Right ventricle myocardium inferior (tissue), 1 donor: ENCODE measurements around the gene IQUB. TPM values are rescaled to one million over a fixed set of nuclear protein-coding genes. Genes with fewer than 3 reads are reported as not detected.

Experiments used
- ATAC-seq: fragments of 200-7000 bp; cut with Tn5 transposase; one replicate; pipeline ENCODE4 v1.9.1; 2020; ENCODE audit warnings: mild to moderate bottlenecking, moderate library complexity
- DNase-seq: peaks from one replicate; pipeline ENCODE4 v3.0.0; 2021; ENCODE audit errors: missing footprints
- intact Hi-C: fragments of 100-400 bp; cut with DNase I; formaldehyde crosslinking; loops from one replicate; pipeline ENCODE4 v1.11.0; 2022
- long read RNA-seq: library from polyadenylated mRNA; unstranded; transcript quantifications from one replicate; pipeline ENCODE4 v2.0.0, GENCODE V29; 2021
- total RNA-seq: library from RNA; stranded (reverse); fragmentation: NEBNext Ultra II Directional; extraction: Animal tissue kit (Norgen Biotek cat#: 25700); gene quantifications from one replicate; pipeline ENCODE4 v1.2.1, GENCODE V29; 2021
- donor health status: DM: no; HTN: yes; CAD: no; lungs with severe emphysema.

Gene IQUB
- 0.54 TPM for total RNA-seq
- long read RNA-seq, result 0 reads

DNA sequence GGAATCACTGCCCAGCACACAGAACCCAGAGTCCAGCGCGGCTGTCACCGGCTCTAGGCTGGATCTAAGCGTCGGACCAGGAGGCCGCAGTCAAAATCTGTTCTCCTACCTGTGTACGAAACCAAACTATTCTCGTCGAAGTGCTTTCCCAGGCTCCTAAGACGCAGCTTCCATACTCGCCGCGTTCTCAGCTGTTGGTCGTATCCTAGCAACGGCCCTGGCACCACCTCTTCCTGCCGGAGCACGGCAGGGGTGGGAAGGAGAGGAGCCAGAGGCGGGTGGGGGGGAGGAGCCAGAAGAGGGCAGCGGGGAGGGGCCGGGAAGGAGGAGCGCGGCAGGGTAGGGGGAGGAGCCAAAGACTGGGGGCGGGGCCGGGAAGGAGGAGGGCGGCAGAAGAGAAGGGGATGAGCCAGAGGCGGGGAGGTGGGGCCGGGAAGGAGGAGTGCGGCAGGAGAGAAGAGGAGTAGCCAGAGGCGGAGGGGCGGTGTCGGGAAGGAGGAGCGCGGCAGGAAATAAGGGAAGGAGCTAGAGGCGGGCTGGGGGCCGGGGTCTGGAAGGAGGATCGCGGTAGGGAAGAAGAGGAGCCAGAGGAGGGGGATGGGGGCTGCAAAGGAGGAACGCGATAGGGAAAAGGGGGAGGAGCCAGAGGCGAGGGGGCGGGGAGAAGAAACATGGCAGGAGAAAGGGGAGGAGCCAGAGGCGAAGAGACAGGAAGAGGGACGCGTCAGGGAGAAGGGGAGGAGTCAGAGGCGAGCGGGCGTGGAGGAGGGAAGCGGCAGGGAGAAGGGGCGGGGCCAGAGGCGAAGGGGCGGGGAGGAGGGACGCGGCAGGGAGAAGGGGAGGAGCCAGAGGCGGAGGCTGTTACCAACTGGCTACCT lies at the start of gene IQUB:
Gene IQUB (minus strand): TSS at position 213 of the 878 bp plus-strand sequence. CDS start 22,255 bp downstream, outside the sequence.
- ATAC-seq, result peak; percentile 97
- intact Hi-C loops, result loop anchor here (1.0 to 5.0 kb wide), 3 partner anchors 23 to 214 kb away; partner anchors contain the start of genes NDUFA5 and WASL
- peak; percentile 98 for DNase-seq

DNA sequence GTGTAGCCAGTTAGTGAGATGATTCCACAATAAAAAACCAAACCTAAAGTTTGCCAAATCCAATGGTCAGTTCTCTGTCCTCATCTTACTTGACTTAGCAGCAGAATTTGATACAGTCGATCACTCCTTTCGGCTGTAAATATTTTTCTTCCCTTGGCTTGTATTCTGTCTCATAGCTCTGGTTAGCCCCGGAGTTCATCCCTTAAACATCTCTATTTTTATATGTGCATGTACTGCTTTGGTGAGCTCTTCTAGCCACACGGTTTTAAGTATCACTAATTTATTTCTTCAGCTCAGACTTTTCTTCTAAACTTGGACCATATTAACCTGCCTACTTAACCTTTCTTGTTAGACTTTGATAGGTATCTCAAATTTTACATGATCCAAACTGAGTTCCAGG lies 49.4 kb upstream of the IQUB start:
- DNase-seq (no peak), ATAC-seq (no peak)
- intact Hi-C loops, result loop anchor here (5.0 kb wide), 1 partner anchor 118 kb away; no protein-coding TSS in a partner anchor

DNA sequence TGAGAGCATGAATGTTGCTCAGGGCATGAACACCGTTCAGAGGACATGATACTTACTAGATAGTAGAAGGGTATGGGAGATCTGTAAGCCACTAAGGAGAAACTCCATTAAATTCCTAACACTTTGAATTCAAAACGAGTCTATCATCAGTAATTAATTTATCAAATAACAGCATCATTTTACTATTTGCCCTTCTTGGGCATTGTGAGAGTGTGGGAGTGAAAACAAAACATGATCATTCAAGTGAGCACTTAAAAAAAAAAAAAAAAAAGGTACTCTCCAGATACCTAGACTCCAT lies 46.7 kb upstream of the IQUB start:
- intact Hi-C loops, result loop anchor here (5.0 kb wide), 1 partner anchor 121 kb away; no protein-coding TSS in a partner anchor
- no peak for ATAC-seq
- DNase-seq, result no peak

DNA sequence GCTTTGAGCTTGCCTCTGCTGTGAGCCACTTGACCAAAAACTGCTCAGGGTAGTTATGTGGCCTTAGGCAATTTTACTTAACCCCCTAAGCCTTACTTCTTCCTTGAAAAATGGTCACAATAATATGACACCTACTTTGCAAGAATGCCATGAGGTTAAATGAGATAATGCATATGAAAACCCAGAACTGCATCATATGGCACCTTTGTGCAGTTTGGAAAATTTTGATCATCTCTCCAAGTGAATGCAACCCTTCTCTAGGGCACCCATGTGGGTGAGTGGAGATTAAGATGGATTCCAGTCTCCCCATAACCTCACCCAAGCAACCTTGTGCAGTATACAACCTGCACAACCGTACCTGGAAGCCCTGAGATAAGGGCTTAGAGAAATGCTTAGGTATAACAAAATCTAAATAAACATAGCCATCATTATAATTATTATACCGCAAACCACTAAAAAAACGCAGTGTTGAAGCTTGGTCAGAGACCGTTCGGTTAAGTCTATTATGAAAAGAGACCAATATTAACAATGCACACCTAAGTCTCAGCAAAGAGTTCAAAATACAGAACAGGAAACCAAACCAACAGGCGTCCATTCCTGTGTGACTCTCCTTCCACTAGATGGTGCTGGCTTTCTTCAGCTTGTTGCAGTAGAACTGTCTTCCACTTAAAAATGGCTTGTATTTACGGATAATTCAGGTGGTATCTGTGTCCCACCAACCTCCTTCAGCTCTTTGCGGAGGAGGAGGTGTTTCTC lies 46.2 kb upstream of the IQUB start:
- no peak for DNase-seq
- intact Hi-C loops, result loop anchor here (5.0 kb wide), 1 partner anchor 122 kb away; no protein-coding TSS in a partner anchor
- peak; percentile 65 for ATAC-seq

DNA sequence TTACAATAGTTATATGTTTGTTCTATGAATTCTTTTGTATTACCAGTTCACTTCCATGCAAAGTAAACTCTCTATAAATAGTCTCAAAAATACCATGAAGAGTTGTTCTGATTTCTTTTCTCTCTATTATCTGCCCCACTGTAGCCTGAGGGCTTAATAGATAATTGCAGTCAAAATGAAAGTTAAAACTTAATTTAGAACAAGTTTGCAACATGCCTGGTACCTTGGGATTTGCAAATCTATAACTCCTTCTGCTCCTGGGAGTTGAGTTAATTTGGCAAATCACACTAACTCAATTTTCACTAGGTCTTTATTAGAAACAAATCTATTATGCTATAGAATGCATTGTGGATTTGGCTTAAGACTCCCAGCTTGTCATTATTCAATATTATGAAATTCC lies 45.0 kb upstream of the IQUB start:
- ATAC-seq (no peak), DNase-seq (no peak)
- intact Hi-C loops, result loop anchor here (5.0 kb wide), 1 partner anchor 283 kb away; no protein-coding TSS in a partner anchor

DNA sequence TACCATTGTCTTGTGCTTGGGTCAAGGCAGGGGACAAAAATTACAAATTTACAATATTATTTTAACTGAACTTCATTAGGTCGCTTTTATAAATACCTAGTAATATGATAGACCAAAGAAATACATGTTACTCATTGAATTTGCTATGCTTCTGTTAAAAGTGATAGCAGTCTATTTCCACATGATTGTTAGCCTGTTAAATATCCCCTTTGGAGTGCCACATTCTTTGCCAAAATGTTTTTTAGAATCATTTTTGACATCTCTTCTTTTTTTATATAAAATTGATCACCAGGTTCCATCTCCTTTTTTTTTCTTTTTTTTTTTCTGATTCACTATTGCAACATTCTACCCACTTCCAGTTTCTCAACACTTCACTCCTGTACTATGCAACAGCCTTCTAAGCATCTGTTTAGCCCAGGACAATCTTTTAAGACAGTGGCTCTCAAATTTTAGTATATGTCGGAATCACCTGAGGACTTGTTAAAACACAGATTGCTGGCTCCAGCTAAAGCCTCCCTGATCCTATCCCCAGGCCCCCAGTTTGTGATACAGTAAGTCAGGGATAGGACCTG lies 39.6 kb upstream of the IQUB start:
- ATAC-seq (no peak), DNase-seq (no peak)
- intact Hi-C loops, result no loop called here

DNA sequence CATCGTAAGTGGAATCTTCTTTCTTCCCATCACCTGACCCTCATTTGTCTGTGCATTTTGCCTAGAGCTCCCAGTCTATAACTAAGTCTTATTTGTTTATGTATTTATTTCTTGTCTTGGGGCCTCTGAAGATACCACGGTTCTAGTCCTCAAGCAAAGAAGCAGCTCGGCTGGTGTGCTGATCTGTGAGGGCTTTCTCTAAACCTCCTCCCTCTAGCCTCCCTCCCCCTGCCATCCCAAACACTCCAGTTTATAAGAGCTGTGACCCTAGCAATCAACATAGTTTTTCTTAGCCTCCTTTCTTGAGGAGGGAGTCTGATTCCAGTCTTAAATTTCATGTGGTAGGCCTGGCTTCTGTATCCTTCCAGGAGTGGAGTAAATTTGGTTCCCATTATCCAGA lies 38.9 kb upstream of the IQUB start:
- intact Hi-C loops, result no loop called here
- DNase-seq, result no peak
- ATAC-seq, result no peak

DNA sequence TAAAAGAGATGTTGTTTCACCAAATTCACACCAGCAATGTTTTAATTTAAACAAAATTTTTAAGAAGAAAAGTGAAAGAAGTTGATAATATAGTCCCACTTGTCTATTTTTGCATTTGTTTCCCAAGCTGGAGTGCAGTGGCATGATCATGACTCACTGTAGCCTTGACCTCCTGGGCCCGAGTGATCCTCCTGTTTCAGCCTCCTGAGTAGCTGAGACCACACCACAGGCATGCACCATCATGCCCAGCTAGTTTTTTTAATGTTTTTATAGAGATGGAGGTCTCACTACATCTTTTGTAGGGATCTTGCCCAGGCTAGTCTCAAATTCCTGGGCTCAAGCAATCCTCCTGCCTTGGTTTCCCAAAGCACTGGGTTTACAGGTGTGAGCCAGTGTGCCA lies 37.3 kb upstream of the IQUB start:
- ATAC-seq (no peak), DNase-seq (no peak)
- intact Hi-C loops, result no loop called here

DNA sequence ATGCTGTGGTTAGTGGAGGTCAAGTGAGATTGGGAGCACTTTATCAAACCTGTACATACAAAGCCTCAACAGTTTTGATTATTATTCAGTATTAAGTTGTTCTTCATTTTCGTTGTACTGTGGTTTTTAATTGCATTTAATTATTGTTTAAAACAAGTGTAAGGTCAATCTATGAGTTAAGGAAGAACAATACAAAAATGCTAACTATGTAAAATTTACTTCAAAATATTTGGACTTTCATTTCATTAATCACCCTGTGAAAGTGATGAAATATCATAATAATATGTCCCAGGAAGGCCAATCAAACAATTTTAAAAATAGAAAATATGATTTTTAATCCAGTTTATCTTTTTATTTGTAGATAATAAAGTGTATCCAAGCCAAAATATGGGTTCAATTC lies 36.8 kb upstream of the IQUB start:
- no peak for DNase-seq
- no peak for ATAC-seq
- intact Hi-C loops, result no loop called here

DNA sequence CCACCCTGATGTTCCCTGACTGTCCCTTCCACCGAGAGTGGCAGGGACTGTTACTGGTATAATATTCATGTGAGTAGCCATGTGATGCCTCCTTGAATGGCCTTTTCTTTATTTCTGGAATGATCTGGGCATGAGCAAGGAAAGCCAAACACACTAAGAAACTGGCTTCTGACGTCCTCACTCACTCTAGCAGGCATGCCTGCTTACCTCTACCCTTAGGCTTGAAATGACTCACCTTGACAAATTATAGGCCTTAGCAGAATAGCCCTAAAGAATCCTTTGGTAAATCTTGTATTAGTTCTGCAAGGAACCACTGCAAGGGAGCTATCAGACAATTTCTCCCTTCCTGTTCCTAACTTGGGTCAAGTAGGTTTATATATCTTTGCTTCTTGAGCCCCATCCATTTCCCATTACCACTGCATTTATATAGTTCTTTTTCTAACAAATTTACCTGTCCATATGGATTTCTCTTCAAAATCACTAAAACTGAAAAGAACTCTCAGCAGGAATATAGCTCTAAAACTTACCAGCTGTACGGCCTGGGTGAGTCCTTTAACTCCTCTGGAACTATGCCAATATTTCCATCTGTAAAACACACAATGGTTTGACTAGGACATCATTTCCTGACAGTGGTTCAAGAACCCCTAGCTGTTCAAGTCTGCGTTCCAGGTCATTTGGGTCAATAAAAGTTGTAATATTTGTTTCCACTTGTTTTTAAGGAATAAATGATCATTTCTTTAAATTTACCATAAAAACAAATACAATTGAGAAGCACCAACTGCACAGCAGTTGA lies 36.2 kb upstream of the IQUB start:
- intact Hi-C loops, result no loop called here
- no peak for DNase-seq
- ATAC-seq, result no peak

DNA sequence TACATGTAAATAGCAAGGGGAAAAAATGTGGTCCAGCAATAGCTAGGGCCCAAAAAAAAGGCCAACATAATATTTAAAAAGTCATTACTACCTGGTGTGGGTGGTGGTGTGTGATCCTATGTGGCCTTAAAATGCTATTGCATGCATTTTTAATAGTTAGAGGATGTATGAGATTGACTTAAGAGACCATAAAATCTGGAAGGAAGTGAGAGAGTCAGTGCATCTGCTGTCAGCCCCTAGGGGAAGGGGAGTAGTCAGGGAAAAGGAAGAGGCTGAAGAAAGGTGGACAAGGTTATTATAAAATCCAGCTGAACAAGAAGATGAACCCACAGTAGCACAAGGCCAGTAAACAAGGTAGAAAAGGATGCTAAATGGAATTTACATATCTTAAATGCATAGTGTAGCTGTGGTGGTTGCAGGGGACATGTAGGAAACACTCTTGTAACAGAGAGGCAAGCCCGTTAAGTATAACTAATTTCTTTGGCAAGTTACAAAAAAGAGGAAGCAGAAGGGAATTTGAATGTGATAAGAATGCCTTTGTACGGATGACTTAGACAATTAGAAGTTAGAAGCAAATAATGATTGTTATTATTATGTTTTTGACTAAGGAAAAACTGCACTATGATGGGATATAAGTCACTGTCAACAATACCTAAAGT lies 35.1 kb upstream of the IQUB start:
- intact Hi-C loops, result no loop called here
- ATAC-seq (no peak), DNase-seq (no peak)

DNA sequence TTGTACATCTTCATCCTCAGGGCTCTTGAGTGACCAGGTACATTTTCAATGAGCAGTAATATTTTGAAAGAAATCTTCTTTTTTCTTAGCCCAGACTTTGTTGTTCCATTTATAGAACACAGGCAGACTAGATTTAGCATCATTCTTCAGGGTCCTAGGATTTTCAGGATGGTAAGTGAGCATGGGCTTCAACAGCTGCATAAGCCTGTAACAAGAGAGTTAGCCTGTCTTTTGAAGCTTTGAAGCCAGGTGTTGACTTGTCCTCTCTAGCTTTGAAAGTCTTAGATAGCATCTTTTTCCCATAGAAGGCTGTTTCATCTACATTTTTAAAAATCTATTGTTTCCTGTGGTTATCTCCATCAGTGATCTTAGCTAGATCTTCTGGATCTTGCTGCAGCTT lies 27.7 kb upstream of the IQUB start:
- no peak for ATAC-seq
- intact Hi-C loops, result no loop called here
- DNase-seq, result no peak

DNA sequence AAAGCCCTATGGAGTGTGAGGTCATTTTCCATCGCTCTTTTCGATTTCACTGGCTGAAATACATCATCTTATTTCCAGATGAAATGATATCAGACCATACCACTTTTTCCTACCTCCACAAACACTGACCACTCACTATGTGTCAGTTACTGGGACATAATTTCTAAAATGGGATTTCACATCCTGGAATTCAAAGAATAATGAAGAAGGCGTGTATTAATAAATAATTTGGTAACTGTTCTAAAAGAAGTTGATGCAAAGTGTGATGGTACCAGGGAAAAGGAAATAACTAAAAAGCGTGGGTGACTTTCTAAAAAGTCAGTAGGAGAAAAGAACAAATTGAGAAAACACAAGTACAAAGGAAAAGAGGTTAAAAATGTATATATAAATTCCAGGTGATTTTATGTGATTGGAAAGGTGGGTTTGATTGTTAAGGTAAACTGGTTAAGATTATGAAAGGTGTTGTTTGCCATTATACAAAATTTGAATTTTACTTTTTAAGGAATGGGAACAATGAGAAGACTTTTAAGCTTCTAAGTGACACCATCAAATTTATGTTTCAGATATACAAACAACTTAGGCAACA lies 24.0 kb upstream of the IQUB start:
- intact Hi-C loops, result loop anchor here (5.0 kb wide), 1 partner anchor 79 kb away; no protein-coding TSS in a partner anchor
- no peak for DNase-seq
- ATAC-seq, result no peak

DNA sequence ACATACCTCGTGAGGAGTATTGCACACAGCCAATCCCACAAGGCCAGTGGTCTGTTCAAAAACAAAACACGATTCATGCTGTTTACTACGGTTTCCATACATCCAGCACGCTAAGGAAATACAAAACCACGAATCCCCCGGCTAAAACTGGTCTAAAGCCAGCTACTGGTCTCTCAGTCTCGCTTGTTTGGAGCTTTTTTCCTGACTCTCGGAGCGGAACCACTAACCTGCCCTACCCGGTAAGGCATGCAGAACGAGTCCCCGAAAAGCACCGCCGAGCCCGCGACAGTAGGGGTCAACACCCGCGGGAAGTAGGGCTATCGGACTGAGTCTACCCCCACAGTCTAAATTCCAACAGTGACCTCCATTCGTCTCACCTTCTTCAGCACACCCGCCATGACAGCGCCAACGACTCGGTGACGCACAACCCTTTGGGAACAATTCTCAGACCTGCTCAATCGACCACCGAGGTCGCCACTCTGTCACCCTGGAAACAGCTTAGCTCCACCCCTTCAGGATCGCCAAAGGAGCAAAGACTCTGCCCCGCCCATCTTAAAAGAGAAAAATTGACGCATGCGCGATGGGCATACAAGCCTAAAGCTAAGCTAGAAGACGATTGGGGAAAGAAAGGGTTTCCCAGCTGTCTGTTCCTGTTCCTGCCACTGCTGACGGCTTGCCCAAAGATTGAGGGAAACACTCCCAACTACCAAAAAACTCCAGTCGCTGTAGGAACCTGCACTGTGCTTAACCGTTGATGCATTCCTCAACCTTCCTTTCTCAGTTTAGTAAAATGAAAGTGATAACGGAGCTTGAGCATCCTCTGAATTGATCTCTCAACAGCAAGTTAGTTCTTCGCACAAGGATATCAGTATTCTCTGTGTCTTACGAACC lies 23.2 kb upstream of the IQUB start, which contains the start of gene NDUFA5:
Gene NDUFA5 (minus strand): TSS at position 421 of the 891 bp plus-strand sequence. CDS start 23 bp downstream, at position 398.
- DNase-seq (peak; percentile 95), ATAC-seq (peak; percentile 99)
- intact Hi-C loops, result loop anchor here (1.0 to 5.0 kb wide), 2 partner anchors 23 to 80 kb away; partner anchors contain the start of gene IQUB

DNA sequence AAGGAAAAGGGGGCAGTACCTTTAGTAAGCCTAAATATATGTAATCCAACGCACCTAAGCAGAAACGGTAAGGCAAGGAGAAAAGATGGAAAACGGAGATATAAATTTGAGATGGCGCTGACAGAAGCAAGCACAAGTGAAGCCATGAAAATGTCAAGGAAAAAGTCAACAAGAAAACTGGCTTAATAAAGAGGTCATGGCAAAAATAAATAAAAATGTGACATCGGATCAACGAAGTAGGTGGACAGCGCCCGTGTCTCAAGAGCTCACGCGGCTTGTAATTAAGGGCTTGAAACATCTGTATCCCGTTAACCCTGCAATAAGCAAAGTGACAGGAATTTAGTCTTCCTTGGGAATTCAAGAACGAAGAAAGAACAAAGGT lies 22.6 kb upstream of the IQUB start:
- ATAC-seq, result no peak
- no peak for DNase-seq
- intact Hi-C loops, result loop anchor here (1.0 to 5.0 kb wide), 2 partner anchors 23 to 80 kb away; partner anchors contain the start of gene IQUB

DNA sequence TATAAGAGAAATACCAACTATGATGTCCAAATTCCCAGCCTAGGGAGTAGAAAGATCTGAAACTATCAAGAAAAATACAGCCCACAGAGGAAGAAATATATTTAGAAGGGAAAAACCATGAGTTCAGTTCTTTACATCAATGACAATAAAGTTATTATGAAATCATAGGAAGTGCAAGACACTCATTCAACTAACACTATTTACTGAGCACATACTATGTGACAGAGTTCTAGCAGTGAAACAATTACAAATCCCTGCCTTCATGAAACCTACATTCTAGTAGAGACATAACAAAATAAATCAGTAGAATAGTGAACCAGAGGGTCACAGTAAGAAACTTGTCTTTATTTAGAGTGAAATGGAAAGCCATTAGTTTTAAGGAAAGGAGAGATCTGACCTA lies 21.1 kb upstream of the IQUB start:
- ATAC-seq (no peak), DNase-seq (no peak)
- intact Hi-C loops, result loop anchor here (5.0 kb wide), 1 partner anchor 82 kb away; no protein-coding TSS in a partner anchor

DNA sequence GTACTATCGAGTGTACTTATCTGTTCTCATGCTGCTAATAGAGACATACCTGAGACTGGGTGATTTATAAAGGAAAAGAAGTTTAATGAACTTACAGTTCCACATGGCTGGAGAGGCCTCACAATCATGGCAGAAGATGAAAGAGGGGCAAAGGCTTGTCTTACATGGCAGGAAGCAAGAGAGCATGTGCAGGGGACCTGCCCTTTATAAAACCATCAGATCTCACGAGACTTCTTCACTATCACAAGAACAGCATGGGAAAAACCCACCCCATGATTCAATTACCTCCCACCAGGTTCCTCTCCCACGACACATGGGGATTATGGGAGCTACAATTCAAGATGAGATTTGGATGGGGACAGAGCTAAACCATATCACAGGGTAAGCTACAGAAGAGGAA lies 18.8 kb upstream of the IQUB start:
- intact Hi-C loops, result no loop called here
- ATAC-seq, result no peak
- DNase-seq, result no peak
